Stimulated activated CD4-positive, alpha-beta T cell treated with anti-CD3 and anti-CD28 coated beads, Interleukin-1b, Interleukin-23, amount 100 ng/mL, for 1 hour (primary cell): ENCODE data around the gene POTEB3.
"Not testable (repeated sequence)": the region's sequence is repeated elsewhere in the genome, so short reads cannot be mapped to it uniquely, and the experiment has no call there.

ENCODE experiments used
- DNase-seq, 2 donors: peaks; one replicate each; pipeline ENCODE4 v3.0.0-alpha.2; 2020; ENCODE audit warnings: low read depth in 2 of 2

POTEB3 gene

DNA sequence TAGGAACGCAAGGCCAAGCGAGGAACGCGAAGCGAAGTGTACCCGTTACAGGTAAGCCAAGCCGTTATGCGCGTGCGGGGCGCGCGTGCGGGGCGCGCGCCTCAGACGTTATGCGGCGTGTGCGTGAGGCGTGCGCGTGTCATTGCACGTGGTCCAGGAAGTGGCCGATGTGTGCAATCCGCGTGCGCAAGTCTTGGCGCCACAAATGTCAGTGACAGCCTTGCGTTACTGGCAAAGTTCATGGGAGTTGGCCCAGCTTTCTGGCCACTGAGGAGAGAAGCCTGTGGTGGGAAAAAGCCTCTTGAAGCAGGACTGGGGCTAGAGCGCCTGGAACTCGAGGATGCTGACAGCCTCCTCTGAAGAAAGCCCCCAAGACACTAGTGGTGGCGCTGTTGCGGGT, at the start of gene POTEB3:
TSS of gene POTEB3 (minus strand) at position 101 of the 400 bp plus-strand sequence. CDS start 488 bp downstream, outside the sequence.
- not testable (repeated sequence) for DNase-seq

GRCh38 chr15:21453683-21454082, 13.4 kb upstream of the POTEB3 start:
- DNase-seq, result not testable (repeated sequence)

- DNase-seq, result not testable (repeated sequence)
Measured at GRCh38 chr15:21451920-21452563, 11.7 kb upstream of the POTEB3 start.

- not testable (repeated sequence) for DNase-seq
Measured at GRCh38 chr15:21451487-21451886, 11.2 kb upstream of the POTEB3 start.

DNA sequence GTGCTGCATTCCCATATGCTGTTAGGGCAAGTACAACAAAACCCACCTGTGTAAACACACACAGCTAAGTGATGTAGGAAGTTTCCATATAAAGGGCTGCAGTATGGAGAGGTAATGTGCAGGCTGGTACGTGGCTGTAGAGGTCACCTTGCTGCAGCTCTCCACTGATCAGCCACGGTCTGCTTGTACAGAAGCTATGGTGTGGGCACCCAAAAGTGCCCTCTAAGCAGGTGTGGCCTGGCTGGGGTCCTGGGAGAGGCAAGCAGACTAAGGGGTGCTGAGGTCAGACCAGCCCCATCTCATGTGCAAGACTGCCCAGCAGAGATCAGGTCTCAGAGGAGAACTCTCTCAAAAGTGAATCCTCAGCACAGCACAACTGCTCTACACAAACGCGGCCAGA, 32.9 kb downstream of the POTEB3 start:
- not testable (repeated sequence) for DNase-seq

- not testable (repeated sequence) for DNase-seq
Measured at GRCh38 chr15:21401531-21401930, 38.8 kb downstream of the POTEB3 start.

- not testable (repeated sequence) for DNase-seq
Measured at GRCh38 chr15:21399111-21399510, 41.2 kb downstream of the POTEB3 start.

DNA sequence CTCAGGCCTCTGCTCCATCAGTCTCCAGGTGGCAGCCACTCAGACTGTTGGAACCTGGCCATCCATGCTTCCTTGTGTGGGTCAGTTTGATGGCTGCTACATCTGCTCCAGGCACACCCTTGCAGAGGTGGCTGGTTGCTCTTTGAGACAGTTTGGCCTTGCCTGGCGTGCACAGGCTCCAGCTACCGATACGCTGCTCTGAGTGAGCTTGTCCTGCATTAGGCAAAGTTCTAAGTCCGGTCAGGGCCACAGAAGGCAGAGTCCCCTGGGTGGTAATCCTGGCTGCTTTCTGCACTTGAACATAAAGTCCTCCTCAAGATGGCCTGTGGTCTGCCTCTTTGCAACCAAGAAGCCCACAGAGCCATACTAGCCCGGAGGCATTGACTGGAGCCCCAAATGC, 41.8 kb downstream of the POTEB3 start:
- DNase-seq, result not testable (repeated sequence)

DNA sequence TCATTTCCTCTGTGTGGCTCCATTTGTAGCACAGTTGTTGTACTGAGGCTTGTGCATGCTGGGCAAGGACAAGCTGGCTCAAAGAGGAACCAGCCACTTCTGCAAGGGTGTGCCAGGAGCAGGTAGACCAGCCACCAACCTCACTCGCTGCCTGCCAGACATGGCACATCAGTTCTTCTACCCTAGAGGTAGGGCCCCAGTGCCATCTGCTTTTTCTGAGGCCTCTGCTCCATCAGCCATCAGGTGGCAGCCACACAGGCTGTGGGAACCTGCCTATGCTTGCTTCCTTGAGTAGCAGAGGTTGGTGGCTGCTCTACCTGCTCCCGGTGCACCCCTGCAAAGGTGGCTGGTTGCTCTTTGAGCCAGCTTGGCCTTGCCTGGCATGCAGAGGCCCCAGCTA, 42.6 kb downstream of the POTEB3 start:
- not testable (repeated sequence) for DNase-seq

GRCh38 chr15:21397186-21397585, 43.1 kb downstream of the POTEB3 start:
- DNase-seq, result not testable (repeated sequence)

DNA sequence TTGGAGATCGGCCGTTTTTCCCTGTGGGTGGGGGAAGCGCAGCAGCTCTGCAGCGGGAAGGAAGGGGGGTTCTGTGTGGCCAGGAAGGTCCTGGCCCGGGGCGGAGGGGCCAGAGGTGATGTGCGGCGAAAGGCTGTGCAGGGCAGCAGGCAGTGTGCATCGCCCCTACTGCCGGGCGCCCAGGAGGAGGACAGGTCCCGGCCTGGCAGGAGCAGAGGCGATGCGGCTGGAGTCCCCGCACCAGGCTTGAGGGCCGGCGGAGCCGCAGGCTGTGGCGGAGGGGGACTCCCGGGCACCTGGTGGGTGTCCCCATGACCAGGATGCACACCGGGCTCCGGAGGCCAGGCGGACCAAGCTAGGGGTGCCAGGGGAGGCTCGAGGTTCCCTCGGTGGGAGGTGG, 54.3 kb downstream of the POTEB3 start:
- not testable (repeated sequence) for DNase-seq

DNA sequence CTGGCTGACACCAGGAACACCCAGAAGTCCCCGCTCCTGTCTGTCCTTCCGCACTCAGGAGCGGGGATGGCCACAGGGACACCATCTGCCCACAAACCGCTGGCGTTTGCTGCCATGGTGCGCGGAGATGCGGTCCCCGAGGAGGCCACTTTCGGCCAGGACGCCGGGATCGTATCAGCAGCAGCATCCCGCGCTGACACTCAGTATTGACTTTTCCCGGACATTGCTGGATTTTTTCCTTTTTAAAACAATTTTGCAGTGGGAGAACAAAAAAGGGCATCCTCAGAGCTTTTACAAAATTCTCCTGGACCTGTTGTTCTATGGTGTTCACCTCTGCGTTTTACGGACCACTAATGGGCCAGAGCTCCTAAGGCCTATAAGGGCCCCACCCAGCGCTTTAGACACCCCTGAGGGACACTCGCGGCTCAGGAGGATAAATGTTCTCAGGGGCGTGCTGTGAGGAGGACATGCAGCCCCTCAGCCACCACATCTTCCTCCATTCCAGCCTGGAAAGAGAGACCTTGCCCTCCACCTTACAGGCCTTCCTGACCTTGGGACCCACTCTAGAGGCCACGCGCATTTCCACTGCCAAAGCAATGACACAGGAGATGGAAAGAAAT, 56.3 kb downstream of the POTEB3 start:
- DNase-seq, result not testable (repeated sequence)

DNA sequence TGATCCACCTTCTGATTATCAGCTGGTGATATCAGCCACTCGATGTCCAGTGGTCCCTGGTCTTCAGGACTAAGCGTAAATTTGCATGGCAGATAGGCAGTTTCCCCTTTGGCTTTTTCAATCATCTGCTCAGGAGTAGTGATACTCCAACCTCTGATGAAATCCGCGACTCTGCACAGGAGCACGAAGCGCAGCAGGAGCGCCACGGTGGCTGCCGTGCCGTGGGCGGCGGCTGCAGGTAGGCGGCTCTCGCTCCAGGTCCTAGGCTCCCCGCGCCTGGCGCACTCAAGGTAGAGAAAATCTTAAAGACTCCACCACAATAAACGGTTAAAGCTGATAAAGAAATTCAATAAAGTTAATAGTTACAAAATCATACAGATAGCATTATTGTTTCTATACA, 66.6 kb downstream of the POTEB3 start:
- not testable (repeated sequence) for DNase-seq

GRCh38 chr15:21369177-21369576, 71.1 kb downstream of the POTEB3 start:
- not testable (repeated sequence) for DNase-seq

DNA sequence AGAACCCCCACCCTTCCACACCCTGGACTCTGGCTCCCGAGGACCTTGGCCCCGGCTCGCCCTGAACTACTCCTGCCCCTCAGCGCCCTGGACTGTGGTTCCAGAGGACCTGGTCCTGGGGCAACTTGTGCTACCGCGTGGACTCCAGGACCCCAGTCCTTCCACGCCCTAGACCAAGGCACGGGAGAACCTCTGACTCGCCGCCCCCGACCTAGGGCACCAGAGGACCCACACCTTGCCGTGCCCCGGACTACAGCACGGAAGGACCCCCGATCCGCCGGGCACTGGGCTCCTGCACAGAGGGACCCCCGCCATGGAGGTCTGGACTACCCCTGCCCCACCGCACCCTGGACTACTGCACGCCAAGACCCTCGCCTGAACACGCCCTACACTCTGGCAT, 71.7 kb downstream of the POTEB3 start:
- DNase-seq, result not testable (repeated sequence)
